Choroid plexus epithelial cell (primary cell): ENCODE results near the gene PAX5.

Source experiments
- DNase-seq: peaks from one replicate; pipeline ENCODE4 v3.0.0-alpha.2; 2010; ENCODE audit warnings: low read depth
- H3K4me3 ChIP-seq: 2 replicates; pipeline ENCODE4 v1.5.1; 2011; ENCODE audit warnings: low read depth, mild to moderate bottlenecking, control low read depth, low read length, moderate library complexity
- CTCF ChIP-seq: conservative IDR thresholded peaks from 2 replicates; pipeline ENCODE4 v1.5.1; 2011; ENCODE audit warnings: low read depth, mild to moderate bottlenecking, control low read depth, inconsistent platforms, low read length, moderate library complexity

Gene PAX5

GRCh38 chr9:36827593-36827992 lies 206.5 kb downstream of the PAX5 start:
- no peak overlapping the region for H3K4me3 ChIP-seq
- DNase-seq = no peak
- TF ChIP-seq CTCF = no peak

DNA sequence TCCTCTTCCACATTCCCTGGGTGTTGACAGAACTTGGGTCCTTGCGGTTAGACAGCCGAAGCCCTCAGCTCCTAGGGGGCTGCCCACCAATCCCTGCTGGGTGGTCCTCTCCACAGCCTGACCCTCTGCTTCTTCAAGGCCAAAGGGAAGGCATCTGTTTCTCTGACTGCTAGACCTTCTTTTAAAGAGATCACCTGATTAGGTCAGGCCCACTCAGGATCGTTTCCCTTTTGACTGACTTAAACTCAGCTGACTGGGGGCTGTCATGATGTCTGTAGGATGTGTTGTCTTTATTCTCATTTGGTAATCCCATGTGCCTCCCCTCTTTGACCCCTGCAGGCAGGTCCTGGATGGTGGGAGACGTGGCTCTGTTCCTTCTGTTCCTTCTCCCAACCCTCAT lies 207.5 kb downstream of the PAX5 start:
- H3K4me3 ChIP-seq = no peak overlapping the region
- TF ChIP-seq CTCF = no peak
- DNase-seq = no peak

GRCh38 chr9:36825179-36825578 lies 208.9 kb downstream of the PAX5 start:
- TF ChIP-seq CTCF = no peak

GRCh38 chr9:36823934-36824333 lies 210.1 kb downstream of the PAX5 start:
- H3K4me3 ChIP-seq = no peak overlapping the region
- DNase-seq = no peak
- no peak for TF ChIP-seq CTCF

More at GRCh38 chr9:36825179-36825578, 208.9 kb downstream of the PAX5 start:
- H3K4me3 ChIP-seq = no peak overlapping the region
- DNase-seq = no peak

GRCh38 chr9:36823466-36823865 lies 210.6 kb downstream of the PAX5 start:
- DNase-seq = no peak

DNA sequence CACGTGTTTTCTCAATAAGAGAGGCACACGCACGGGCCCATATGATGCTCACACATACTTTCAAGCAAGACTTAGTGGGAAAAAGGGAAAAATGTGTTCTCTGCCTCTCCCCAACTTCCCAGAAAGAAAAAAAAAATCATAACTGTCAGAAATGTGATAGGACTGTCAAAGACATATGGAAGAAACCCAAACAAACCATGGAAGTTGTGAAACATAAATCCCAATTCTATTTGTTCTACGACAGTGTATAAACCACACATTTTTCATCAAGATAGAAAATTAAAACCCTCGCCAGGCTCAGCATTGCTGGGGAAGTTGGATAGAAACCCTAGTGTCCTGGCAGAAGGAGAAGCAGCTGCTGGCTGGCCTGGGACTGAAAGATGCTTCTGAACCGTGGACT lies 211.9 kb downstream of the PAX5 start:
- DNase-seq = no peak
- TF ChIP-seq CTCF = no peak
- H3K4me3 ChIP-seq = no peak overlapping the region

More at GRCh38 chr9:36823466-36823865, 210.6 kb downstream of the PAX5 start:
- no peak for TF ChIP-seq CTCF
- no peak overlapping the region for H3K4me3 ChIP-seq

GRCh38 chr9:36820392-36820861 lies 213.6 kb downstream of the PAX5 start:
- no peak overlapping the region for H3K4me3 ChIP-seq
- no peak for TF ChIP-seq CTCF
- DNase-seq = no peak
